ENCODE data around the gene MAML3.

MAML3 gene

DNA sequence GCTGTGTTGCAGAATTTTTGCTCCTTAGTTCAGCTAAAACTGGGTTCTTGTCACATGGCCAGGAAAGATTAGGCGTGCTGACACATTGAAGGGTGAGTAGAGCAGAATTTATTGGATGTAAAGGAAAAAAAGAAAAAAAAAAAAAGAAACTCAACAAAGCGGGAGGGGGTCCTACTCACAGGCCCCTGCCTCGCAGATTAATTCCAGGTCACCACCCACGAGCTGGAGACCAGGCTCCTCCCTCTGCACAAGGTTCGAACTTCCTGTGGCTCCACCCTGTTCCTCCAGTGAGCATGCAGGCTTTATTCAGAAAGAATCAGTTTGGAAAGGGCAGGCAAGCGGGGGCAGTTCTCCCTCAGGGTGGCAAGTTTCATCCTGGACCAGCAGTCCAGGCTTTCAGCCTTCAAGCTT is 471.2 kb downstream of the MAML3 start:
- Histone ChIP-seq H3K27ac (ENCODE audit: low read length) (no peak overlapping the region), H3K36me3 (ENCODE audit: insufficient read depth, low read depth, low read length) (no peaks in the 10 kb centered on the region), H3K4me1 (ENCODE audit: insufficient read depth, low read length) (no peaks in the 10 kb centered on the region), H3K9ac (ENCODE audit: low read depth, low read length) (no peak overlapping the region), H3K4me3 (ENCODE audit: low read length) (no peak overlapping the region), H3K9me3 (ENCODE audit: insufficient read depth, low read depth, low read length) (no peaks in the 10 kb centered on the region), H3K27me3 (ENCODE audit: insufficient read depth, low read length) (no peaks in the 10 kb centered on the region)

GRCh38 chr4:139682309-139682708 is 471.7 kb downstream of the MAML3 start:
- Histone ChIP-seq H3K36me3 (ENCODE audit: insufficient read depth, low read depth, low read length) (no peaks in the 10 kb centered on the region), H3K4me1 (ENCODE audit: insufficient read depth, low read length) (no peaks in the 10 kb centered on the region), H3K9ac (ENCODE audit: low read depth, low read length) (no peak overlapping the region), H3K27ac (ENCODE audit: low read length) (no peak overlapping the region), H3K27me3 (ENCODE audit: insufficient read depth, low read length) (no peaks in the 10 kb centered on the region), H3K9me3 (ENCODE audit: insufficient read depth, low read depth, low read length) (no peaks in the 10 kb centered on the region), H3K4me3 (ENCODE audit: low read length) (no peak overlapping the region)

DNA sequence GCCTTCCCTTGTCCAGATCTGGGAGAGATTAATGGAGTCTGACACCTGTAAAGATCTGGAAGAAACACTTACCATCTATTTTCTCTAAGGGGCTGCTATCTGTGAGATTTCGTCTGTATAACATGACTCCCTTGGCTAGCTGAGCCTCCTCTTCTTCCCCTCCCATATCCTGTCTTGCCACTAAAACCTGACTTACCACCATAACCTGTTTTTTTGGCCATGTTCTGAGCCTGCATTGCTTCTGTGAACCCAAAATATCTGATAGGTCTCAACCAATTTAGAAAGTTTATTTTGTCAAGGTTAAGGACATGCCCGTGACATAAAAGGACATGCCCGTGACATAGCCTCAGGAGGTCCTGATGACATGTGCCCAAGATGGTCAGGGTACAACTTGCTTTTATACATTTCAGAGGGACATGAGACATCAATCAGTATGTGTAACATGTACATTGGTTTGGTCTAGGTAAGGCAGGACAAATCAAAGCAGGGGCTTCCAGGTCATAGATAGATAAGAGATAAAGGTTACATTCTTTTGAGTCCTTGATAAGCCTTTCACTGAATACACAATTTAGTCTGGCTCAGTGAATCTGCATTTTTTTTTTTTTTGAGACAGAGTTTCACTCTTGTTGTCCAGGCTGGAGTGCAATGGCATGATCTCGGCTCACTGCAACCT is 476.9 kb downstream of the MAML3 start:
- Histone ChIP-seq H3K36me3 (ENCODE audit: insufficient read depth, low read depth, low read length) (no peaks in the 10 kb centered on the region), H3K4me3 (ENCODE audit: low read length) (no peak overlapping the region), H3K27me3 (ENCODE audit: insufficient read depth, low read length) (no peaks in the 10 kb centered on the region), H3K4me1 (ENCODE audit: insufficient read depth, low read length) (0 out of 2 replicates have a peak, but pooled peaks cover 2% of the 10 kb centered on the region), H3K9ac (ENCODE audit: low read depth, low read length) (no peak overlapping the region), H3K9me3 (ENCODE audit: insufficient read depth, low read depth, low read length) (no peaks in the 10 kb centered on the region), H3K27ac (ENCODE audit: low read length) (no peak overlapping the region)

DNA sequence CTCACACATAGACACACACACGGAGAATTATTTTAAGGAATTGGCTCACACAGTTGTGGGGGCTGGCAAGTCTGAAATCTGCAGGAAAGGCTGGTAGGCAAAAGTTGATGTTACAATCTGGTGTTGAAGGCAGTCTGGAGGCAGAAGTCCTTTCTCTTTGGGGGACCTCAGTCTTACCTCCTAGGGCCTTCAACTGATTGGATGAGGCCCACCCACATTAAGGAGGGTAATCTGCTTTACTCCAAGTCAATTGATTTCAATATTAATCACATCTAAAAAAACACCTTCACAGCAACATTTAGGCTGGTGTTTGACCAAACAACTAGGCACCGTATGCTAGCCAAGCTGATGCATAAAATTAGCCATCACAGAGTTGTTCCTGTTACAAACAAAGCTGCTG is 477.6 kb downstream of the MAML3 start:
- no peaks in the 10 kb centered on the region for H3K27me3 ChIP-seq (ENCODE audit: insufficient read depth, low read length)
- H3K4me1 ChIP-seq (ENCODE audit: insufficient read depth, low read length), result 0 out of 2 replicates have a peak, but pooled peaks cover 3% of the 10 kb centered on the region
- no peak overlapping the region for H3K4me3 ChIP-seq (ENCODE audit: low read length)
- H3K9me3 ChIP-seq (ENCODE audit: insufficient read depth, low read depth, low read length), result no peaks in the 10 kb centered on the region
- H3K27ac ChIP-seq (ENCODE audit: low read length), result no peak overlapping the region
- no peak overlapping the region for H3K9ac ChIP-seq (ENCODE audit: low read depth, low read length)
- H3K36me3 ChIP-seq (ENCODE audit: insufficient read depth, low read depth, low read length), result no peaks in the 10 kb centered on the region

GRCh38 chr4:139675651-139676050 is 478.3 kb downstream of the MAML3 start:
- 0 out of 2 replicates have a peak, but pooled peaks cover 3% of the 10 kb centered on the region for H3K4me1 ChIP-seq (ENCODE audit: insufficient read depth, low read length)
- H3K4me3 ChIP-seq (ENCODE audit: low read length), result no peak overlapping the region
- H3K27ac ChIP-seq (ENCODE audit: low read length), result no peak overlapping the region

DNA sequence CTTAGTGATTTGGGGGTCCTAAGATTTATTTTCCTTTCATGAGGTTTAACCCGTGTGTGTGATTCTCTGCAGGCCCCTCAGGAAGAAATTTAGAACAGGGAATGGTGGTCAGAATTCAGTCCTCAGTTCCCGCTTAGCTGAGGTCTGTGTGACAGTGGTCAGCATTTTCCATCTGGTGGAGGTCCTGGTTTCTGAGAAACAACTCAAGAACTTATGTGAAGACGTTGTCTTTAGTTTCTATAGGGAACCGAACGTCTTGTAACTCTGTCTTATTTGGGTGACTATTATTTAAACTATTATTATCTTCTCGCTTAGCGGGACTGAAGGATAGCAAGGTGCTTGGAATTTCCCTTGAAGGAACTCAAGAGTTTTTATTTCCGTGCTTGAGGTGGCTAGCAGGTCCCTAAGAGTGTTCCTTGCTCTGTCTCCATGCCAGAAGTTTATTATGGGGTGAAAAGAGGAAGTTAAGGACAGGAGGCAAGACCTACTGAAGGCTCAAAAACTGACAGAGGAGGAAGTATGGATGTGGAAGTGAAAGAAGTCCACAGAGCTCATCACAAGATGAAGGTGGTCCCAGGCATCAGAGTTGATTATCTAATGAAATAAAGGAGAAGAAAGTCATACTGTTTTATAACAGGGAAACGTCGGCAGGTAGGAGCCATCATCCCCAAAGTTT is 479.0 kb downstream of the MAML3 start:
- Histone ChIP-seq H3K9ac (ENCODE audit: low read depth, low read length) (no peak overlapping the region), H3K36me3 (ENCODE audit: insufficient read depth, low read depth, low read length) (no peaks in the 10 kb centered on the region), H3K27ac (ENCODE audit: low read length) (no peak overlapping the region), H3K4me1 (ENCODE audit: insufficient read depth, low read length) (0 out of 2 replicates have a peak, but pooled peaks cover 3% of the 10 kb centered on the region), H3K4me3 (ENCODE audit: low read length) (no peak overlapping the region), H3K27me3 (ENCODE audit: insufficient read depth, low read length) (no peaks in the 10 kb centered on the region), H3K9me3 (ENCODE audit: insufficient read depth, low read depth, low read length) (no peaks in the 10 kb centered on the region)

More at GRCh38 chr4:139675651-139676050, 478.3 kb downstream of the MAML3 start:
- H3K9me3 ChIP-seq (ENCODE audit: insufficient read depth, low read depth, low read length), result no peaks in the 10 kb centered on the region
- H3K27me3 ChIP-seq (ENCODE audit: insufficient read depth, low read length), result no peaks in the 10 kb centered on the region
- H3K9ac ChIP-seq (ENCODE audit: low read depth, low read length), result no peak overlapping the region
- H3K36me3 ChIP-seq (ENCODE audit: insufficient read depth, low read depth, low read length), result no peaks in the 10 kb centered on the region

DNA sequence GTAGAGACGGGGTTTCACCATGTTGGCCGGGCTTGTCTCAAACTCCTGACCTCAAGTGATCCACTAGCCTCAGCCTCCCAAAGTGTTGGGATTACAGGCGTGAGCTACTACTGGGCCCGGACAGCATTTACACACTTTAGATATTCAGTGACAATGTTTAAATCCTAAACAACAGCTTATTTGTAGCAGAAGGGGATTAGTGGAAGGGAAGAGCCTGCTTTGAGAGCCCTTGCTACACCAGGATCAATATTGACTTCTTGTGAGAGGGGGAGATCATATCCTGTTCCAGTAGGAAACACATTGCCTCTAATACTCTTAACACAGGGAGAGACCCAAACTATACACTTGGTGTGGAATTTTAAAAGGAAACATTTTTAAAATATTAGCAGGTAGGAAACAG is 481.3 kb downstream of the MAML3 start:
- Histone ChIP-seq H3K9me3 (ENCODE audit: insufficient read depth, low read depth, low read length) (no peaks in the 10 kb centered on the region), H3K4me1 (ENCODE audit: insufficient read depth, low read length) (peaks cover 3% of the 10 kb centered on the region; the same call in 1 of the 2 replicates), H3K9ac (ENCODE audit: low read depth, low read length) (no peak overlapping the region), H3K36me3 (ENCODE audit: insufficient read depth, low read depth, low read length) (no peaks in the 10 kb centered on the region), H3K27me3 (ENCODE audit: insufficient read depth, low read length) (no peaks in the 10 kb centered on the region), H3K4me3 (ENCODE audit: low read length) (no peak overlapping the region), H3K27ac (ENCODE audit: low read length) (no peak overlapping the region)

DNA sequence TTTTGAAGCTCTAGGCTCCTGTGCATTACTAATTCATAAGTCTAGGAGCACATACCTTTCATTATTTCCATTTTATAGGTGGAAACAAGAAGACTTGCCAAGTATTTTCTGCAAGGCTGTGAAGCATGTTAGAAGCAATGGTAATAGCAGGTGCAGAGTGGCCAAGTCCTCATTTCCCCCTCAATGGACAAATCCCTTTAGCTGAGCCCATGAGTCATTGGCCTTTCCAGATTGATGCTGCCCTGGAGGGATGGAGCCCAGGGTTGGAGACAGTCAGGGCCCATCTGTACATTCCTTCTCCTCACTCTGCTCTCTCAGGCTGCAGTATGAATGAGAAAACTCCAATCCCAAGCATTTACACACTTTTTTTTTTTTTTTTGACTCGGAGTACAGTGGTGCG is 481.8 kb downstream of the MAML3 start:
- H3K27ac ChIP-seq (ENCODE audit: low read length), result no peak overlapping the region
- H3K9me3 ChIP-seq (ENCODE audit: insufficient read depth, low read depth, low read length), result no peaks in the 10 kb centered on the region
- H3K4me1 ChIP-seq (ENCODE audit: insufficient read depth, low read length), result peaks cover 3% of the 10 kb centered on the region; the same call in 1 of the 2 replicates
- no peaks in the 10 kb centered on the region for H3K36me3 ChIP-seq (ENCODE audit: insufficient read depth, low read depth, low read length)
- H3K9ac ChIP-seq (ENCODE audit: low read depth, low read length), result no peak overlapping the region
- no peaks in the 10 kb centered on the region for H3K27me3 ChIP-seq (ENCODE audit: insufficient read depth, low read length)
- H3K4me3 ChIP-seq (ENCODE audit: low read length), result no peak overlapping the region

DNA sequence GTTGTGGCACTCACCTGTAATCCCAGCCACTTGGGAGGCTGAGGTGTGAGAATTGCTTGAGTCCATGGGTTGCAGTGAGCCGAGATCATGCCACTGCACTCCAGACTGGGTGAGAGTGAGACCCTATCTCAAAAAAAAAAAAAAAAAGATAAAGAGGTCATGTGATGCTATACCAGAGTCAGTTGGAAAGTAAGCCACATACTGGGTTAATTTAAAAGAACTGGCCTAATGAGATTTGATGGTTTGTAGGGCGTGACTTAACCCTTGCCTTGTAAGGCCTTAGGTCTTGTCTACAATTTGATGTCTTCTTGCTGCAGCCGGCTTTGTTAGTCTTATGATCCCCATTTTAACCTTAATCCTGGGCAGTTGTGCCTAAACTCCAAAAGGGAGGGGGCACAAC is 483.2 kb downstream of the MAML3 start:
- Histone ChIP-seq H3K9me3 (ENCODE audit: insufficient read depth, low read depth, low read length) (no peaks in the 10 kb centered on the region), H3K4me1 (ENCODE audit: insufficient read depth, low read length) (peaks cover 9% of the 10 kb centered on the region; the same call in 1 of the 2 replicates), H3K36me3 (ENCODE audit: insufficient read depth, low read depth, low read length) (no peaks in the 10 kb centered on the region), H3K27ac (ENCODE audit: low read length) (no peak overlapping the region), H3K4me3 (ENCODE audit: low read length) (no peak overlapping the region), H3K27me3 (ENCODE audit: insufficient read depth, low read length) (no peaks in the 10 kb centered on the region), H3K9ac (ENCODE audit: low read depth, low read length) (no peak overlapping the region)

DNA sequence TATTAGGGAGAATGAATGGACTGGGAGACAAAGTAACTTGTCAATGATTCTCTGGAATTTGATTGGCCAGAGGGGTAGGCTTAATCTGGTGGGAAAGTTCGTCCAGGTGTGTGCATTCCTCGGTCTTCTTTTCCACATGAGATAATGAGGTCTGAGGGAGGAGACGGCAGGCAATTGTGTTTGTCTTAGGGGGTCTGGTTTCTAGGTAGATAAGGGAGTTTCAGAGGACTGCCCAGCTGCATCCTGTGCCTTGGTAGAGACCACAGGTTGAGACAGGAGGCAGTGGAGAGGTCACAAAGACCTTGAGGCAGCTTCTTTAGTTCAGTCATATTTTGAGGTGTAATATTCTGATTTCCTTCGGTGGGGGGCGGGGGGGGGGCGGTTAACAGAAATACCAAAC is 484.1 kb downstream of the MAML3 start:
- H3K27ac ChIP-seq (ENCODE audit: low read length), result no peak overlapping the region
- peaks cover 9% of the 10 kb centered on the region; the same call in 1 of the 2 replicates for H3K4me1 ChIP-seq (ENCODE audit: insufficient read depth, low read length)
- H3K9me3 ChIP-seq (ENCODE audit: insufficient read depth, low read depth, low read length), result no peaks in the 10 kb centered on the region
- no peak overlapping the region for H3K4me3 ChIP-seq (ENCODE audit: low read length)
- no peaks in the 10 kb centered on the region for H3K27me3 ChIP-seq (ENCODE audit: insufficient read depth, low read length)
- H3K36me3 ChIP-seq (ENCODE audit: insufficient read depth, low read depth, low read length), result no peaks in the 10 kb centered on the region
- no peak overlapping the region for H3K9ac ChIP-seq (ENCODE audit: low read depth, low read length)

DNA sequence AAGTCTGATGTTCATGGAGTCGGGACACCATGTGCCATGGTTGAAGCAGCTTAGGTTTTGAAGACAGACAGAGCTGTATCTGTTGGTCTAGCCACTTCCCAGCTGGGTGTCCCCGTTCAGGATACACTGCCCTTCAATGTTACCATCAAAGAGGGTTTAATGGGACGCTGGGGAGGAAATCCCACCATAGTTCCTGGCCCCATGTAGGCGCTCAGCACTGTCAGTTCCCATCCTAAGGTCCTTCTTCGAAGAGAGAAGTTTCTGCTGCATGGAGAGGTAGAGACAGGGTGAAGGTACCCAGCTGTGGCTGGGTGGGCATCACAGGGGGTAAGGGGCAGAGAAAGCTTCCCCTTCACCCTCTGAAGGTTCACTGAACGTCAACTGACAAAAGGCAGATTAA is 484.6 kb downstream of the MAML3 start:
- no peak overlapping the region for H3K9ac ChIP-seq (ENCODE audit: low read depth, low read length)
- peaks cover 9% of the 10 kb centered on the region; the same call in 1 of the 2 replicates for H3K4me1 ChIP-seq (ENCODE audit: insufficient read depth, low read length)
- H3K27ac ChIP-seq (ENCODE audit: low read length), result no peak overlapping the region
- no peaks in the 10 kb centered on the region for H3K36me3 ChIP-seq (ENCODE audit: insufficient read depth, low read depth, low read length)
- no peak overlapping the region for H3K4me3 ChIP-seq (ENCODE audit: low read length)
- H3K9me3 ChIP-seq (ENCODE audit: insufficient read depth, low read depth, low read length), result no peaks in the 10 kb centered on the region
- H3K27me3 ChIP-seq (ENCODE audit: insufficient read depth, low read length), result no peaks in the 10 kb centered on the region

DNA sequence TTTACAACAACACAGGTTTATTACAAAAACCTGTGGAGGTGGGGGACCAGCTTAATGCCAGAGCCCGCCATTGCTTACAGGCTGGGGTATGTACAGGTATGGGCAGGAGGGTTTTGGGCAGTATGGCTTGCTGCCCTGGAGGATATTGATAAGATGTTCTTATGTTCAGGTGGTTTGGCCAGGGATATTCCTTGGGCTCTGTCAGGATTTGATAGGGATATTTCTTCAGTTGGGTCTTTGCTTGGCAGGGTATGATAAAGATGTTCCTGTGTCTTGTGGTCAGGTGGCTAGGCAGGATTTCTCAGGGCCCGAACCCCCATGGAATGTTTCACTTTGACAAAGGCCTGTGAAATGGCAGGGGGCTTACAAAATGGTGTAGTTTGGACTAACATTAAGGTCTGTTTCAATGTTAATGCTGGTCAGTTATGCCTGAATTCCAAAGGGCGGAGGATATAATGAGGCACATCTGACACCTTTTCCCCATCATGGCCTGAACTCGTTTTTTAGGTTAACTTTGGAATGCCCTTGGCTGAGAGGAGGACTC is 485.3 kb downstream of the MAML3 start:
- Histone ChIP-seq H3K36me3 (ENCODE audit: insufficient read depth, low read depth, low read length) (no peaks in the 10 kb centered on the region), H3K9me3 (ENCODE audit: insufficient read depth, low read depth, low read length) (no peaks in the 10 kb centered on the region), H3K27ac (ENCODE audit: low read length) (no peak overlapping the region), H3K4me1 (ENCODE audit: insufficient read depth, low read length) (peaks cover 9% of the 10 kb centered on the region; the same call in 1 of the 2 replicates), H3K9ac (ENCODE audit: low read depth, low read length) (no peak overlapping the region), H3K27me3 (ENCODE audit: insufficient read depth, low read length) (no peaks in the 10 kb centered on the region), H3K4me3 (ENCODE audit: low read length) (no peak overlapping the region)

Measured in iPS-20b (cell line).